ENCODE data around the gene NTN1. TPM values are rescaled to one million over a fixed set of nuclear protein-coding genes. Genes with fewer than 3 reads are reported as not detected.
A peak's percentile ranks its signal among the peaks of the same experiment; 100 is the strongest.

The NTN1 gene
- total and polyA plus RNA-seq, 2 donors: 9.7 to 23.9 TPM

GRCh38 chr17:8997994-8998628 is 23.2 kb upstream of the NTN1 start:
- peaks cover 2% of the 10 kb centered on the region for H3K4me1 ChIP-seq (ENCODE audit: insufficient read depth)
- no peak for DNase-seq (ENCODE audit: extremely low spot score)
- 9% methylated on average over 9 of the region's 9 CpGs for WGBS
- H3K36me3 ChIP-seq (ENCODE audit: insufficient read depth): no peaks in the 10 kb centered on the region
- no peak overlapping the region for H3K27ac ChIP-seq (ENCODE audit: low read depth)
- H3K4me3 ChIP-seq (ENCODE audit: low read depth, low read length): no peak overlapping the region

GRCh38 chr17:9001559-9001958 is 19.8 kb upstream of the NTN1 start:
- no peak overlapping the region for H3K4me3 ChIP-seq (ENCODE audit: low read depth, low read length)
- H3K36me3 ChIP-seq (ENCODE audit: insufficient read depth): no peaks in the 10 kb centered on the region
- no peak for DNase-seq (ENCODE audit: extremely low spot score)
- 80% methylated on average over 3 of the region's 3 CpGs for WGBS
- no peak overlapping the region for H3K27ac ChIP-seq (ENCODE audit: low read depth)
- H3K4me1 ChIP-seq (ENCODE audit: insufficient read depth): peaks cover 3% of the 10 kb centered on the region

- H3K4me3 ChIP-seq (ENCODE audit: low read depth, low read length): no peak overlapping the region
- WGBS: 45% methylated on average over 15 of the region's 15 CpGs
- no peak for DNase-seq (ENCODE audit: extremely low spot score)
- no peaks in the 10 kb centered on the region for H3K36me3 ChIP-seq (ENCODE audit: insufficient read depth)
- H3K4me1 ChIP-seq (ENCODE audit: insufficient read depth): peaks cover 3% of the 10 kb centered on the region
- no peak overlapping the region for H3K27ac ChIP-seq (ENCODE audit: low read depth)
Observed at GRCh38 chr17:9002227-9002605, 19.1 kb upstream of the NTN1 start.

GRCh38 chr17:9002606-9003354 is 18.5 kb upstream of the NTN1 start:
- Histone ChIP-seq H3K4me3 (ENCODE audit: low read depth, low read length) (peak overlapping the region; percentile 61), H3K4me1 (ENCODE audit: insufficient read depth) (peaks cover 3% of the 10 kb centered on the region), H3K27ac (ENCODE audit: low read depth) (no peak overlapping the region), H3K36me3 (ENCODE audit: insufficient read depth) (no peaks in the 10 kb centered on the region)
- 3% methylated on average over 69 of the region's 69 CpGs for WGBS
- DNase-seq (ENCODE audit: extremely low spot score): no peak

- 2% methylated on average over 90 of the region's 90 CpGs for WGBS
- no peaks in the 10 kb centered on the region for H3K36me3 ChIP-seq (ENCODE audit: insufficient read depth)
- peak overlapping the region; percentile 61 for H3K4me3 ChIP-seq (ENCODE audit: low read depth, low read length)
- H3K27ac ChIP-seq (ENCODE audit: low read depth): no peak overlapping the region
- DNase-seq (ENCODE audit: extremely low spot score): no peak
- H3K4me1 ChIP-seq (ENCODE audit: insufficient read depth): peaks cover 3% of the 10 kb centered on the region
Observed at GRCh38 chr17:9003355-9004131, 17.8 kb upstream of the NTN1 start.

- Histone ChIP-seq H3K4me1 (ENCODE audit: insufficient read depth) (peaks cover 3% of the 10 kb centered on the region), H3K4me3 (ENCODE audit: low read depth, low read length) (peak overlapping the region; percentile 61), H3K36me3 (ENCODE audit: insufficient read depth) (no peaks in the 10 kb centered on the region), H3K27ac (ENCODE audit: low read depth) (no peak overlapping the region)
- WGBS: 37% methylated on average over 58 of the region's 58 CpGs
- no peak for DNase-seq (ENCODE audit: extremely low spot score)
Observed at GRCh38 chr17:9004132-9004960, 17.0 kb upstream of the NTN1 start.

GRCh38 chr17:9004961-9005285 is 16.4 kb upstream of the NTN1 start:
- peaks cover 3% of the 10 kb centered on the region for H3K4me1 ChIP-seq (ENCODE audit: insufficient read depth)
- no peak overlapping the region for H3K4me3 ChIP-seq (ENCODE audit: low read depth, low read length)
- H3K27ac ChIP-seq (ENCODE audit: low read depth): no peak overlapping the region
- WGBS: 78% methylated on average over 6 of the region's 6 CpGs
- DNase-seq (ENCODE audit: extremely low spot score): no peak
- H3K36me3 ChIP-seq (ENCODE audit: insufficient read depth): no peaks in the 10 kb centered on the region

- Histone ChIP-seq H3K36me3 (ENCODE audit: insufficient read depth) (no peaks in the 10 kb centered on the region), H3K27ac (ENCODE audit: low read depth) (no peak overlapping the region), H3K4me1 (ENCODE audit: insufficient read depth) (peaks cover 3% of the 10 kb centered on the region), H3K4me3 (ENCODE audit: low read depth, low read length) (no peak overlapping the region)
- WGBS: 66% methylated on average over 7 of the region's 7 CpGs
- DNase-seq (ENCODE audit: extremely low spot score): no peak
Observed at GRCh38 chr17:9006175-9006767, 15.0 kb upstream of the NTN1 start.

- Histone ChIP-seq H3K27ac (ENCODE audit: low read depth) (no peak overlapping the region), H3K4me3 (ENCODE audit: low read depth, low read length) (no peak overlapping the region), H3K4me1 (ENCODE audit: insufficient read depth) (peaks cover 3% of the 10 kb centered on the region), H3K36me3 (ENCODE audit: insufficient read depth) (no peaks in the 10 kb centered on the region)
- 97% methylated on average over 2 of the region's 2 CpGs for WGBS
- DNase-seq (ENCODE audit: extremely low spot score): no peak
Observed at GRCh38 chr17:9007052-9007714, 14.1 kb upstream of the NTN1 start.

- no peak overlapping the region for H3K4me3 ChIP-seq (ENCODE audit: low read depth, low read length)
- H3K36me3 ChIP-seq (ENCODE audit: insufficient read depth): no peaks in the 10 kb centered on the region
- DNase-seq (ENCODE audit: extremely low spot score): no peak
- WGBS: 95% methylated on average over 4 of the region's 4 CpGs
- H3K4me1 ChIP-seq (ENCODE audit: insufficient read depth): no peaks in the 10 kb centered on the region
- no peak overlapping the region for H3K27ac ChIP-seq (ENCODE audit: low read depth)
Observed at GRCh38 chr17:9009096-9009495, 12.2 kb upstream of the NTN1 start.

GRCh38 chr17:9009737-9010136 is 11.6 kb upstream of the NTN1 start:
- no peak overlapping the region for H3K27ac ChIP-seq (ENCODE audit: low read depth)
- no peaks in the 10 kb centered on the region for H3K4me1 ChIP-seq (ENCODE audit: insufficient read depth)
- no peak overlapping the region for H3K4me3 ChIP-seq (ENCODE audit: low read depth, low read length)
- WGBS: 63% methylated on average over 6 of the region's 6 CpGs
- no peaks in the 10 kb centered on the region for H3K36me3 ChIP-seq (ENCODE audit: insufficient read depth)
- DNase-seq (ENCODE audit: extremely low spot score): no peak

GRCh38 chr17:9011001-9011400 is 10.3 kb upstream of the NTN1 start:
- no peak overlapping the region for H3K27ac ChIP-seq (ENCODE audit: low read depth)
- 93% methylated on average over 7 of the region's 7 CpGs for whole genome bisulfite sequencing
- DNase-seq (ENCODE audit: extremely low spot score): no peak

More at GRCh38 chr17:9011001-9011400, 10.3 kb upstream of the NTN1 start:
- Histone ChIP-seq H3K4me3 (ENCODE audit: low read depth, low read length) (no peak overlapping the region), H3K36me3 (ENCODE audit: insufficient read depth) (no peaks in the 10 kb centered on the region), H3K4me1 (ENCODE audit: insufficient read depth) (no peaks in the 10 kb centered on the region)
